Neural progenitor cell (in vitro differentiated cells): ENCODE data around the gene IQCC.

ENCODE experiments used
- CTCF ChIP-seq: fragments of 200-600 bp; sonication (generic); IDR thresholded peaks from 2 replicates; pipeline ENCODE4 v1.5.1; 2017; ENCODE audit warnings: antibody characterized with exemption, mild to moderate bottlenecking
- EZH2 ChIP-seq: fragments of 200-600 bp; sonication (generic); IDR thresholded peaks from 2 replicates; pipeline ENCODE4 v1.6.1; 2017; ENCODE audit warnings: antibody characterized with exemption, mild to moderate bottlenecking, moderate library complexity
- EZH2phosphoT487 ChIP-seq: fragments of 200-600 bp; sonication (generic); IDR thresholded peaks from 2 replicates; pipeline ENCODE4 v1.6.1; 2017; ENCODE audit warnings: antibody characterized with exemption

- TF ChIP-seq CTCF (no peak), EZH2phosphoT487 (no peak), EZH2 (no peak)
These were observed 519 bp upstream of the IQCC start for GRCh38 chr1:32204943-32205361.
